Heart right ventricle (tissue), 16 donors: ENCODE measurements around the gene PCCA. TPM values are rescaled to one million over a fixed set of nuclear protein-coding genes. Genes with fewer than 3 reads are reported as not detected.
A peak's percentile ranks its signal among the peaks of the same experiment; 100 is the strongest.

Experiments used
- ATAC-seq, 8 donors: fragments of 200-7000 bp; cut with Tn5 transposase; one replicate each; pipeline ENCODE4 v1.9.1; 2020; ENCODE audit warnings: mild to moderate bottlenecking in 8 of 8, moderate library complexity in 8 of 8, moderate number of reproducible peaks in 1 of 8
- DNase-seq, 2 donors: peaks; one replicate each; pipeline ENCODE4 v3.0.0-alpha.2; 2020
- H3K27ac ChIP-seq, 10 donors: fragments of 200-600 bp; sonication (generic) in 2 of 10; one replicate each; pipeline versions ENCODE4 v1.5.0 to v1.8.0; 2020 to 2022; ENCODE audit warnings: mild to moderate bottlenecking in 3 of 10
- H3K27me3 ChIP-seq, 7 donors: fragments of 200-600 bp; one replicate each; pipeline ENCODE4 v1.8.0; 2021 to 2022; ENCODE audit warnings: mild to moderate bottlenecking in 2 of 7
- H3K36me3 ChIP-seq, 9 donors: fragments of 200-600 bp; sonication (generic) in 1 of 9; one replicate each; pipeline versions ENCODE4 v1.5.0 to v1.8.0; 2020 to 2022; ENCODE audit warnings: mild to moderate bottlenecking in 2 of 9
- H3K4me1 ChIP-seq, 9 donors: fragments of 200-600 bp; sonication (generic) in 1 of 9; one replicate each; pipeline versions ENCODE4 v1.5.0 to v1.8.0; 2020 to 2022; ENCODE audit warnings: mild to moderate bottlenecking in 4 of 9
- H3K4me3 ChIP-seq, 10 donors: fragments of 200-600 bp; sonication (generic) in 2 of 10; one replicate each; pipeline versions ENCODE4 v1.5.0 to v1.8.0; 2020 to 2022; ENCODE audit warnings: mild to moderate bottlenecking in 7 of 10, moderate library complexity in 2 of 10
- H3K9me3 ChIP-seq, 11 donors: fragments of 200-600 bp in 10 of 11; sonication (generic) in 2 of 11; one replicate each; pipeline versions ENCODE4 v1.5.0 to v1.8.0; 2013 to 2022; ENCODE audit warnings: mild to moderate bottlenecking in 2 of 11, control low read depth in 1 of 11, moderate library complexity in 1 of 11
- CTCF ChIP-seq, 9 donors: fragments of 200-600 bp; sonication (generic) in 2 of 9; IDR thresholded peaks; one replicate each; pipeline versions ENCODE4 v1.5.0 to v1.8.0; 2021 to 2022; ENCODE audit warnings: antibody characterized with exemption in 9 of 9, mild to moderate bottlenecking in 5 of 9, moderate library complexity in 1 of 9
- WGBS, 2 donors: extraction: QIAGEN DNeasy Blood & Tissue Kit; methylation state at CpG; one replicate each; pipeline ENCODE4 v1.1.7; 2013; ENCODE audit warnings: inconsistent platforms in 1 of 2; 5-methylcytosine and 5-hydroxymethylcytosine counted together
- intact Hi-C, 10 donors: fragments of 100-400 bp; cut with DNase I; formaldehyde crosslinking; loops; one replicate each; pipeline versions ENCODE4 v1.11.1 to v1.14.2; 2022
- polyA plus RNA-seq, 2 donors: library from polyadenylated mRNA; stranded (reverse); fragments of 200-250 nt; gene quantifications; one replicate each; pipeline ENCODE4 v1.2.3, GENCODE V29; 2013
- total RNA-seq, 10 donors: library from RNA; stranded (reverse); fragmentation: NEBNext Ultra II Directional in 3 of 10; extraction: Animal tissue kit (Norgen Biotek cat#: 25700) in 3 of 10; gene quantifications; one replicate each; pipeline versions ENCODE4 v1.2.1 to v1.2.4, GENCODE V29; 2021 to 2023
- donor health status: Arrhythmogenic right ventricular cardiomyopathy.
- donor health status: ischemic (EF 13 %, LVEDD 7.1; RV severe dilation, severe dysfunction).
- donor health status: healthy with polysubstance abuse.
- donor health status: DM: no; HTN: yes; CAD: no.
- donor health status: DM: no; HTN: no; CAD: no.
- donor health status: ischemic (EF 25% LVEDD 6.9; RV normal size, moderate dysfunction).
- donor health status: ischemic (EF 25% LVEDD 5.7; RV mildly dilated, moderate dysfunction).
- donor health status: healthy.
- donor health status: DM: yes; HTN: yes; CAD: no.
- donor health status: Ischemic cardiomyopathy.
- donor health status: ischemic (EF 35%, LVEDD 5.7; RV mildly dilated, moderate dysfunction).
- donor health status: nonischemic (EF 11% LVEDD 7.7; RV severe dilation, severe dysfunction).
- donor health status: DM: yes; HTN: yes; CAD: no.
- donor health status: PGD.
- donor health status: ischemic (EF 29% LVEDD 5.4; RV normal size, mild dysfunction).
- donor health status: nonischemic (EF 23%, LVEDD 6.1; RV moderate dilation, normal function).

PCCA gene
- total and polyA plus RNA-seq, 12 donors: 21.2 to 71.9 (median 60.7) TPM

GRCh38 chr13:100540621-100541020, 451.7 kb downstream of the PCCA start:
- ATAC-seq (no peak), DNase-seq (no peak)
- peaks cover 0 to 13% (median 0%) of the 10 kb centered on the region in 11 donors for H3K9me3 ChIP-seq
- no peaks in the 10 kb centered on the region for H3K27me3 ChIP-seq
- no peak overlapping the region for H3K4me3 ChIP-seq
- no peaks in the 10 kb centered on the region for H3K36me3 ChIP-seq
- 70 to 76% methylated on average over 3 of the region's 3 CpGs for WGBS, 2 donors
- TF ChIP-seq CTCF (IDR thresholded peaks at IDR 0.05): no peak
- intact Hi-C loops: no loop called here
- H3K27ac ChIP-seq: no peak overlapping the region
- peaks cover 0 to 14% (median 0%) of the 10 kb centered on the region in 9 donors for H3K4me1 ChIP-seq

- 93% methylated on average over 18 of the region's 18 CpGs for WGBS, 2 donors
- Histone ChIP-seq H3K36me3 (no peaks in the 10 kb centered on the region), H3K27ac (no peak overlapping the region), H3K27me3 (no peaks in the 10 kb centered on the region), H3K4me1 (peaks cover 0 to 12% (median 0%) of the 10 kb centered on the region in 9 donors), H3K4me3 (no peak overlapping the region), H3K9me3 (peaks cover 0 to 13% (median 0%) of the 10 kb centered on the region in 11 donors)
- ATAC-seq (no peak), DNase-seq (no peak)
- intact Hi-C loops: no loop called here
- TF ChIP-seq CTCF (IDR thresholded peaks at IDR 0.05): no peak
Observed at GRCh38 chr13:100541897-100542825, 453.3 kb downstream of the PCCA start.

- H3K4me1 ChIP-seq: peaks cover 0 to 12% (median 0%) of the 10 kb centered on the region in 9 donors
- no peak overlapping the region for H3K27ac ChIP-seq
- ATAC-seq (no peak), DNase-seq (no peak)
- no peaks in the 10 kb centered on the region for H3K27me3 ChIP-seq
- 86 to 89% methylated on average over 8 of the region's 8 CpGs for WGBS, 2 donors
- H3K9me3 ChIP-seq: peaks cover 0 to 13% (median 0%) of the 10 kb centered on the region in 11 donors
- no peaks in the 10 kb centered on the region for H3K36me3 ChIP-seq
- TF ChIP-seq CTCF (IDR thresholded peaks at IDR 0.05): peak in 4 of 9 donors; percentile 5 to 38 (median 22)
- intact Hi-C loops: no loop called here
- H3K4me3 ChIP-seq: no peak overlapping the region
Observed at GRCh38 chr13:100542826-100543156, 453.9 kb downstream of the PCCA start.

- peaks cover 0 to 5% (median 0%) of the 10 kb centered on the region in 11 donors for H3K9me3 ChIP-seq
Observed at GRCh38 chr13:100543872-100544602, 455.1 kb downstream of the PCCA start.

More at GRCh38 chr13:100543872-100544602, 455.1 kb downstream of the PCCA start:
- no peak for TF ChIP-seq CTCF (IDR thresholded peaks at IDR 0.05)
- no peaks in the 10 kb centered on the region for H3K36me3 ChIP-seq
- intact Hi-C loops: no loop called here
- H3K27ac ChIP-seq: no peak overlapping the region
- peak overlapping the region in 6 of 10 donors; percentile 23 to 45 (median 34) for H3K4me3 ChIP-seq
- peaks cover 0 to 12% (median 0%) of the 10 kb centered on the region in 9 donors for H3K4me1 ChIP-seq
- peak in 5 of 8 donors; percentile 10 to 79 (median 61) for ATAC-seq
- WGBS, 2 donors: 67 to 73% methylated on average over 26 of the region's 26 CpGs
- peak in 1 of 2 donors; percentile 14 for DNase-seq
- no peaks in the 10 kb centered on the region for H3K27me3 ChIP-seq
